ENCODE measurements around the gene NRF1. TPM values are rescaled to one million over a fixed set of nuclear protein-coding genes. Genes with fewer than 3 reads are reported as not detected.
A peak's percentile ranks its signal among the peaks of the same experiment; 100 is the strongest.
"Not testable (repeated sequence)": the region's sequence is repeated elsewhere in the genome, so short reads cannot be mapped to it uniquely, and the experiment has no call there.

NRF1 gene
- total RNA-seq, 3 donors from 2014 or later = 13.3 to 21.8 (median 17.4) TPM

DNA sequence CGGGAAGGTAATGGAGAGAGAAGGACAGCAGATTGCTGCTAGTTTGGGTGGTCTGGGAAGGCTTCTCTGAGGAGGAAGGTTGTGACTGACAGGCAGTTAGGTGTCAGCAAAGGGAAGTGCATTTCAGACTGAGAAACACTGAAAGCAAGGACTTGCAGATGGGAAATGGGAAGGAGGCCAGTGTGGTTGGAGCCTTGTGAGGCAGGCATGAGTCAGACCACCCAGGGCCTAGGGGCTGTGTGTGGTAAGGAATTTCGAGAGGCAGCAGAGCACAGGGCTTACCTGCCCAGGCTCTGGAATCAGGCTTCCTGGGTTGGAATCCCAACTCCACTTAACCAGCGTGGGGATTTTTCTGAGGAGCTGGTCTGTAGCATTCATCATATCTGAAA, 53.5 kb downstream of the NRF1 start:
- TF ChIP-seq, protein P1, sequence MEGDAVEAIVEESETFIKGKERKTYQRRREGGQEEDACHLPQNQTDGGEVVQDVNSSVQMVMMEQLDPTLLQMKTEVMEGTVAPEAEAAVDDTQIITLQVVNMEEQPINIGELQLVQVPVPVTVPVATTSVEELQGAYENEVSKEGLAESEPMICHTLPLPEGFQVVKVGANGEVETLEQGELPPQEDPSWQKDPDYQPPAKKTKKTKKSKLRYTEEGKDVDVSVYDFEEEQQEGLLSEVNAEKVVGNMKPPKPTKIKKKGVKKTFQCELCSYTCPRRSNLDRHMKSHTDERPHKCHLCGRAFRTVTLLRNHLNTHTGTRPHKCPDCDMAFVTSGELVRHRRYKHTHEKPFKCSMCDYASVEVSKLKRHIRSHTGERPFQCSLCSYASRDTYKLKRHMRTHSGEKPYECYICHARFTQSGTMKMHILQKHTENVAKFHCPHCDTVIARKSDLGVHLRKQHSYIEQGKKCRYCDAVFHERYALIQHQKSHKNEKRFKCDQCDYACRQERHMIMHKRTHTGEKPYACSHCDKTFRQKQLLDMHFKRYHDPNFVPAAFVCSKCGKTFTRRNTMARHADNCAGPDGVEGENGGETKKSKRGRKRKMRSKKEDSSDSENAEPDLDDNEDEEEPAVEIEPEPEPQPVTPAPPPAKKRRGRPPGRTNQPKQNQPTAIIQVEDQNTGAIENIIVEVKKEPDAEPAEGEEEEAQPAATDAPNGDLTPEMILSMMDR (IDR thresholded peaks at IDR 0.05) = no peak
- no peaks in the 10 kb centered on the region for H3K4me1 ChIP-seq (ENCODE audit: low read depth)
- intact Hi-C loops (cut with DNase I, micrococcal nuclease) = no loop called here
- no peaks in the 10 kb centered on the region for H3K36me3 ChIP-seq (ENCODE audit: low read depth)
- H3K9me3 ChIP-seq = peaks cover 18% of the 10 kb centered on the region
- H3K4me3 ChIP-seq = no peak overlapping the region
- DNase-seq (no peak), ATAC-seq (peak; percentile 25)

DNA sequence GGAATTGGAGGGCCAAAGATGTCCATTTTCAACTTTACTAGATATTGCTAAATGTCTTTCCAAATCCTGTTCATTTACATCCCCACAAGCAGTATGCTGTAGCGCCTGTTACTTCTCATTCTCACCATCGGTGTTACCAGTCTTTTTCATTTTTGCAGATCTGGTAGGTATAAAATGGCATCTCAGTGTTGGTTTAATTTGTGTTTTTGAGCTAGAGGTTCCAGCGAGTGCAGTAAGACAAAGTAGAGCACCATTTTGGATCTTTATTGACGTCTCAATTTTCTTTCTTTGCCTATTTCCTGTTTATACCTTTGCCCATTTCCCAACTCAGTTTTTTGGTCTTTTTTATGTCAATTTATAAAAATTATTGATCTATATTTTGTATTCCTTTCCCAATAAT, 55.6 kb downstream of the NRF1 start:
- H3K4me1 ChIP-seq (ENCODE audit: low read depth) = no peaks in the 10 kb centered on the region
- intact Hi-C loops (cut with DNase I, micrococcal nuclease) = no loop called here
- peaks cover 2% of the 10 kb centered on the region for H3K9me3 ChIP-seq
- no peak for ATAC-seq
- H3K4me3 ChIP-seq = no peak overlapping the region
- TF ChIP-seq, protein P1 (IDR thresholded peaks at IDR 0.05) = no peak
- no peak for DNase-seq
- no peaks in the 10 kb centered on the region for H3K36me3 ChIP-seq (ENCODE audit: low read depth)

DNA sequence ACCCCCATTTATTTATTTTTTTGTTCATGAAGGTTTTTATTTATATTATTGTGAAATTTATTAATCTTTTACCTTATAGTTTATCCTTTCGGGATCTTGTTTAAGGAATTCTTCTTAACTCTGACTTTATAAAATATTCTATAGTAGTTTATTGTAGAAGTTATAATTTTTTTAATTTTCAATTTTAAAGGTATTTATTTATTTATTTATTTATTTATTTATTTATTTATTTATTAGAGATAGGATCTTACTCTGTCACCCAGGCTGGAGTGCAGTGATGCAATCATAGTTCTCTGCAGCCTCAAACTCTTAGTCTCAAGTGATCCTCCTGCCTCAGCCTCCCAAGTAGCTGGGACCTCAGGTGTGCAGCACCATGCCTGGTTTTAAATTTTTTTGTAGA, 56.0 kb downstream of the NRF1 start:
- TF ChIP-seq, protein P1 (IDR thresholded peaks at IDR 0.05) = no peak
- Histone ChIP-seq H3K36me3 (ENCODE audit: low read depth) (no peaks in the 10 kb centered on the region), H3K4me3 (no peak overlapping the region), H3K4me1 (ENCODE audit: low read depth) (no peaks in the 10 kb centered on the region), H3K9me3 (peaks cover under 1% of the 10 kb centered on the region)
- intact Hi-C loops (cut with DNase I, micrococcal nuclease) = no loop called here
- no peak for DNase-seq
- ATAC-seq = no peak

DNA sequence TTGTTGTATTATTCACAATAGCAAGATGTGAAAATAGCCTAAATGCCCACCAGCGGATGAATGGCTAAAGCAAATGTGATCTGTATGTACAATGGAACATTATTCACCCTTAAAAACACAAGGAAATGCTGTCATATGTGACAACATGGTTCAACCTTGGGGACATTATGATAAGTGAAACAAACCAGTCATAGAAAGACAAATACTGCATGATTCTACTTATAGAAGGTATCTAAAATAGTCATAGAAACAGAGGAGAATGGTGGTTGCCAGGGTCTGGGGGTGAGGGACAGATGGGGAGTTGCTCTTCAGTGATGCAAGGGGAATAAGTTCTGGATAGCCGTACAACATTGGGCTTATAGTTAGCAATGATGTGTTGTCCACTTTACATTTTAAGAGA, 58.4 kb downstream of the NRF1 start:
- no peaks in the 10 kb centered on the region for H3K9me3 ChIP-seq
- DNase-seq (no peak), ATAC-seq (no peak)
- intact Hi-C loops (cut with DNase I, micrococcal nuclease) = no loop called here
- TF ChIP-seq, protein P1 (IDR thresholded peaks at IDR 0.05) = no peak
- no peaks in the 10 kb centered on the region for H3K36me3 ChIP-seq (ENCODE audit: low read depth)
- H3K4me3 ChIP-seq = no peak overlapping the region
- no peaks in the 10 kb centered on the region for H3K4me1 ChIP-seq (ENCODE audit: low read depth)

DNA sequence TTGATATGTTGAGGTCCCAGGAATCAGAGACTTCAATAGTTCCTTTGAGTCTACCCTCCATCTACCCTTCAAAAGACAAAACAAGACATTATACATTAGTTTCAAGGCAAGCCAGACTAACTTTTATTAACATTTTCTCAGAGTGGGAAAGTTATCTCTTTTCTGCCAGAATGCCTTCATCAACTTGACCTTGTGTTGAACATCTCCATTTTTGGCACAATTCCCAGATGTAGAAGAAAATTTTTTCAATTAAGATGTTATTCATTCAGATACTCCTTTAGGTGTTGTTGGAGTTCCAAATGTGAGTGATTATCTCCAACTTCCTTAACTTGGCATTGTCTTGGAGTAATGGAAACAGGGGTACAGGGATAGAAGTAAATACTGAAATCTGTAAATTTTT, 59.1 kb downstream of the NRF1 start:
- no peak for DNase-seq
- Histone ChIP-seq H3K4me1 (ENCODE audit: low read depth) (no peaks in the 10 kb centered on the region), H3K36me3 (ENCODE audit: low read depth) (no peaks in the 10 kb centered on the region), H3K4me3 (no peak overlapping the region), H3K9me3 (peaks cover 7% of the 10 kb centered on the region)
- ATAC-seq = no peak
- TF ChIP-seq, protein P1 (IDR thresholded peaks at IDR 0.05) = no peak
- intact Hi-C loops (cut with DNase I, micrococcal nuclease) = no loop called here

DNA sequence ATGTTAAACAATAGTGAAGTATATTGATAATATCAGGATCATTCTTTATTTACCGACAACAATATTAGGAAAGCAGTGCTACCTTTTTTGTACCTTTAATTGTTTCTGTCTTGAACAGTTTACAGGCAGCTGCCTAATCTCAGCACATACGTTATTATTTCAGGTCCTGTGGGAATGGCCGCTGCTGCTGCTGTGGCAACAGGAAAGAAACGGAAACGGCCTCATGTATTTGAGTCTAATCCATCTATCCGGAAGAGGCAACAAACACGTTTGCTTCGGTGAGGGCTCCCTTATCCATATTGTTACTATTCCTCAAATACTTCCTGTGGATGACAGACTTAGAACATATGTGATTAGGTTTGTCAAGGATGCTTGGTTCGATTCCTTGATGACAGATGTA, 59.7 kb downstream of the NRF1 start:
- DNase-seq = no peak
- TF ChIP-seq, protein P1 (IDR thresholded peaks at IDR 0.05) = no peak
- H3K36me3 ChIP-seq (ENCODE audit: low read depth) = no peaks in the 10 kb centered on the region
- no peak for ATAC-seq
- no peak overlapping the region for H3K4me3 ChIP-seq
- intact Hi-C loops (cut with DNase I, micrococcal nuclease) = no loop called here
- H3K4me1 ChIP-seq (ENCODE audit: low read depth) = no peaks in the 10 kb centered on the region
- H3K9me3 ChIP-seq = peaks cover 9% of the 10 kb centered on the region

DNA sequence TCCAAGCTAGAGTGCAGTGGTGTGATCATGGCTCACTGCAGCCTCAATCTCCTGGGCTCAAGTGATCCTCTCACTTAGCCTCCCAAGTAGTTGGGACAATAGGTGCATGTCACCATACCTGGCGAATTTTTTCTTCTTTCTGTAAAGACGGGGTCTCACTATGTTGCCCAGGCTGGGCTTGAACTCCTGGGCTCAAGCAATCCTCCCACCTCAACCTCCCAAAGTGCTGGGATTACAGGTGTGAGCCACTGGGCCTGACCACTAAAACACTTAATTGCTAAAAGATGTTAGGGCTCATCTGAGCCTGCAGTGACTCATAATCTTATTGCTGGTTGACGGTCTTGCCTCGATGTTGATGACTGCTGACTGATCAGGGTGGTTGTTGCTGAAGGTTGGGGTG, 63.0 kb downstream of the NRF1 start:
- H3K4me1 ChIP-seq (ENCODE audit: low read depth); DNase-seq; H3K4me3 ChIP-seq; intact Hi-C loops (cut with DNase I, micrococcal nuclease); H3K36me3 ChIP-seq (ENCODE audit: low read depth); ATAC-seq; H3K9me3 ChIP-seq: not testable (repeated sequence)

All from mucosa of descending colon (tissue), 3 donors.